SK-N-SH (cell line): ENCODE results near the gene SLC38A6. TPM values are rescaled to one million over a fixed set of nuclear protein-coding genes. Genes with fewer than 3 reads are reported as not detected.
A peak's percentile ranks its signal among the peaks of the same experiment; 100 is the strongest.

ENCODE experiments used
- CTCF ChIA-PET: fragments of 300-600, 350-600 bp; formaldehyde crosslinking; extraction: SDS; loops from one replicate; lab custom pipeline; 2021; lab: Yijun Ruan, JAX
- POLR2A ChIA-PET: fragments of 350-600 bp; sonication (Branson Sonifier 250); formaldehyde crosslinking; extraction: SDS; loops from one replicate; lab custom pipeline; 2020; ENCODE audit warnings: antibody characterized with exemption, inconsistent platforms; lab: Yijun Ruan, JAX
- DNase-seq: peaks from one replicate; pipeline ENCODE4 v3.0.0; 2012
- H2AFZ ChIP-seq: fragments of 200-600 bp; sonication (generic); 2 replicates; pipeline ENCODE4 v1.8.1; 2016; ENCODE audit warnings: antibody characterized with exemption, mild to moderate bottlenecking, low read depth
- H3F3A ChIP-seq: fragments of 200-600 bp; sonication (generic); replicated peaks from 2 replicates; pipeline ENCODE3; 2016; ENCODE audit warnings: antibody characterized with exemption, mild to moderate bottlenecking; ENCODE audit not compliant: insufficient read depth
- H3K27ac ChIP-seq, 2 experiments: fragments of 200-500 bp in 1 of 2; fragments of 200-600 bp in 1 of 2; sonication (Bioruptor generic) in 1 of 2; sonication (generic), shearing (Covaris generic) in 1 of 2; 2 replicates each; pipeline versions ENCODE4 v1.5.1 to v1.6.1; 2014 to 2016; ENCODE audit warnings: low read depth in 2 of 2, inconsistent platforms in 1 of 2, low read length in 1 of 2, mild to moderate bottlenecking in 1 of 2, mixed read lengths in 1 of 2
- H3K27me3 ChIP-seq: fragments of 200-600 bp; sonication (generic), shearing (Covaris generic); 2 replicates; pipeline ENCODE4 v1.6.1; 2016; ENCODE audit warnings: mixed run types; ENCODE audit not compliant: insufficient read depth
- H3K36me3 ChIP-seq, 2 experiments: fragments of 200-500 bp in 1 of 2; fragments of 200-600 bp in 1 of 2; sonication (Bioruptor generic) in 1 of 2; sonication (generic) in 1 of 2; replicated peaks in 1 of 2; 2 replicates each; pipeline versions ENCODE3 to v1.5.1; 2014 to 2016; ENCODE audit warnings: low read length in 1 of 2, mild to moderate bottlenecking in 1 of 2; ENCODE audit not compliant: insufficient read depth in 2 of 2, control insufficient read depth in 1 of 2
- H3K4me1 ChIP-seq, 2 experiments: fragments of 200-500 bp in 1 of 2; fragments of 200-600 bp in 1 of 2; sonication (Bioruptor generic) in 1 of 2; sonication (generic), shearing (Covaris generic) in 1 of 2; 2 replicates each; pipeline versions ENCODE4 v1.5.1 to v1.6.1; 2014 to 2016; ENCODE audit warnings: low read depth in 1 of 2, low read length in 1 of 2, mixed run types in 1 of 2; ENCODE audit not compliant: insufficient read depth in 2 of 2, control insufficient read depth in 1 of 2
- H3K4me2 ChIP-seq: fragments of 200-600 bp; sonication (generic), shearing (Covaris generic); 2 replicates; pipeline ENCODE4 v1.6.1; 2017; ENCODE audit warnings: mixed run types
- H3K4me3 ChIP-seq, 2 experiments: fragments of 200-500 bp in 1 of 2; fragments of 200-600 bp in 1 of 2; sonication (Bioruptor generic) in 1 of 2; sonication (generic), shearing (Covaris generic) in 1 of 2; 2 replicates each; pipeline versions ENCODE4 v1.5.1 to v1.8.1; 2014 to 2016; ENCODE audit warnings: low read depth in 2 of 2, inconsistent platforms in 1 of 2, low read length in 1 of 2, mild to moderate bottlenecking in 1 of 2, mixed read lengths in 1 of 2, moderate library complexity in 1 of 2
- H3K79me2 ChIP-seq: fragments of 200-600 bp; sonication (generic); 2 replicates; pipeline ENCODE4 v1.8.1; 2017; ENCODE audit warnings: mild to moderate bottlenecking; ENCODE audit not compliant: insufficient read depth
- H3K9ac ChIP-seq: fragments of 200-600 bp; sonication (generic); 2 replicates; pipeline ENCODE4 v1.6.1; 2017; ENCODE audit warnings: mixed run types
- H3K9me2 ChIP-seq: fragments of 200-600 bp; sonication (generic); 2 replicates; pipeline ENCODE4 v1.6.1; 2017; ENCODE audit warnings: mixed run types
- H3K9me3 ChIP-seq: fragments of 200-600 bp; sonication (generic); 2 replicates; pipeline ENCODE4 v1.6.1; 2017; ENCODE audit warnings: mixed run types, mild to moderate bottlenecking, moderate library complexity
- H4K20me1 ChIP-seq: fragments of 200-600 bp; sonication (generic); 2 replicates; pipeline ENCODE4 v1.6.1; 2017; ENCODE audit warnings: mild to moderate bottlenecking, mixed run types; ENCODE audit not compliant: insufficient read depth
- ELF1 ChIP-seq: IDR thresholded peaks from 2 replicates; pipeline ENCODE4 v1.4.0; 2012
- EZH2phosphoT487 ChIP-seq: fragments of 200-600 bp; sonication (generic); IDR thresholded peaks from 2 replicates; pipeline ENCODE4 v1.6.1; 2017; ENCODE audit warnings: low read depth, mixed run types, mild to moderate bottlenecking, antibody characterized with exemption, moderate library complexity, borderline replicate concordance
- FOSL2 ChIP-seq: IDR thresholded peaks from 2 replicates; pipeline ENCODE4 v1.4.0; 2012; ENCODE audit warnings: low read depth, mild to moderate bottlenecking, moderate library complexity, borderline replicate concordance
- GABPA ChIP-seq: IDR thresholded peaks from 2 replicates; pipeline ENCODE4 v1.4.0; 2012; ENCODE audit warnings: low read depth, mild to moderate bottlenecking
- GATA2 ChIP-seq: sonication (generic); formaldehyde crosslinking; IDR thresholded peaks from 2 replicates; pipeline ENCODE4 v1.5.0; 2020; ENCODE audit warnings: mild to moderate bottlenecking, missing genetic modification reagents
- JUND ChIP-seq: IDR thresholded peaks from 2 replicates; pipeline ENCODE4 v1.4.0; 2012
- NFIC ChIP-seq: IDR thresholded peaks from 2 replicates; pipeline ENCODE4 v1.4.0; 2012; ENCODE audit warnings: borderline replicate concordance
- POLR2AphosphoS5 ChIP-seq: IDR thresholded peaks from 2 replicates; pipeline ENCODE4 v1.6.1; 2012; ENCODE audit warnings: low read depth, low read length
- RAD21 ChIP-seq: IDR thresholded peaks from 2 replicates; pipeline ENCODE4 v1.6.1; 2012; ENCODE audit warnings: mild to moderate bottlenecking, low read length
- REST ChIP-seq: IDR thresholded peaks from 2 replicates; pipeline ENCODE4 v1.6.1; 2012; ENCODE audit warnings: mild to moderate bottlenecking, low read depth, low read length, moderate library complexity
- RFX5 ChIP-seq: IDR thresholded peaks from 2 replicates; pipeline ENCODE4 v1.6.1; 2012; ENCODE audit warnings: mild to moderate bottlenecking, improper control_type of control experiment, low read length
- RXRA ChIP-seq: IDR thresholded peaks from 2 replicates; pipeline ENCODE4 v1.4.0; 2012; ENCODE audit warnings: low read depth, mild to moderate bottlenecking, borderline replicate concordance
- SMC3 ChIP-seq: IDR thresholded peaks from 2 replicates; pipeline ENCODE4 v1.6.1; 2012; ENCODE audit warnings: low read depth, low read length, improper control_type of control experiment
- TCF12 ChIP-seq: IDR thresholded peaks from 2 replicates; pipeline ENCODE4 v1.4.0; 2012
- YY1 ChIP-seq: IDR thresholded peaks from 2 replicates; pipeline ENCODE4 v1.4.0; 2012; ENCODE audit warnings: low read depth, mild to moderate bottlenecking
- WGBS: methylation state at CpG from one replicate; pipeline ENCODE4 v1.1.6; 2017; ENCODE audit warnings: low lambda C conversion rate; 5-methylcytosine and 5-hydroxymethylcytosine counted together
- polyA plus RNA-seq, 3 experiments: library from polyadenylated mRNA; depleted of rRNA; stranded (reverse); fragments of >200 nt; gene quantifications; 2 replicates each; pipeline ENCODE4 v1.2.3, GENCODE V29; 2012
- TF ChIP-seq, protein P1 (sequence below): IDR thresholded peaks from 2 replicates; pipeline ENCODE4 v1.4.0; 2012; ENCODE audit warnings: low read depth, borderline replicate concordance
- TF ChIP-seq, protein P2 (sequence below): IDR thresholded peaks from 2 replicates; pipeline ENCODE4 v1.4.0; 2012; ENCODE audit warnings: low read depth, borderline replicate concordance

SLC38A6 gene
- polyA plus RNA-seq, 1 of the 3 experiments (the other 2 are of a cell fraction) = 10.4 TPM

DNA sequence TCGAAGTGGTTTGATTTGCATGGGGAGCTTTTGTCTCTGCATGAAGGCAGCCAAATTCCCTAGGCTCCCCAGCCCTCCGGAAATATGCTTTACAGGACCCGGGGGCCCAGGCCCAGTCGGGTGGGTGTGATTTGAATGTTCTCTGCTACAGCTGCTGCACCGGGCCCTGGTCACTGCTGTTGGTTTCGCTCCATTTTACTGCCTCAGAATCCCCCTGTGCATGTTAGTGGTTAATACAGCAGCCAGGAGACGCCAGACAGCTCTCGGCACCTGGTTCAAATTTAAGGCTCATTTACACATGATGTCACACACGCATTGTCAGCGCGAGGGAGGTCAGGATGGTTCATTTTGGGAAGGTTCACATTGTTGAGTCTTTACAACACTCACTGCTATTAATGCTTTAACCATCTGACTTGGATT, 99.6 kb downstream of the SLC38A6 start:
- H3K9me3 ChIP-seq = peaks cover 3% of the 10 kb centered on the region; the same call in 1 of the 2 replicates
- no peak overlapping the region for H3K4me2 ChIP-seq
- H3F3A ChIP-seq = no peaks in the 10 kb centered on the region
- H3K9me2 ChIP-seq = no peaks in the 10 kb centered on the region
- peaks cover 0 to 6% of the 10 kb centered on the region in 2 experiments; a peak in 1 of 4 replicates for H3K4me1 ChIP-seq
- no peak overlapping the region for H2AFZ ChIP-seq
- no peaks in the 10 kb centered on the region for H3K27me3 ChIP-seq
- ChIA-PET CTCF (no interaction called here), POLR2A (no interaction called here)
- H3K27ac ChIP-seq = no peak overlapping the region
- no peak for DNase-seq
- H3K9ac ChIP-seq = no peak overlapping the region
- H3K36me3 ChIP-seq = peaks cover 0 to 12% of the 10 kb centered on the region in 2 experiments
- no peak for TF ChIP-seq RXRA
- TF ChIP-seq TCF12 = peak; percentile 64
- H3K79me2 ChIP-seq = no peaks in the 10 kb centered on the region
- 81% methylated on average over 6 of the region's 11 CpGs for WGBS
- no peaks in the 10 kb centered on the region for H4K20me1 ChIP-seq
- H3K4me3 ChIP-seq = no peak overlapping the region

GRCh38 chr14:61088081-61088480, 107.0 kb downstream of the SLC38A6 start:
- no peak overlapping the region for H3K4me2 ChIP-seq
- TF ChIP-seq RFX5 = no peak
- TF ChIP-seq, protein P1, sequence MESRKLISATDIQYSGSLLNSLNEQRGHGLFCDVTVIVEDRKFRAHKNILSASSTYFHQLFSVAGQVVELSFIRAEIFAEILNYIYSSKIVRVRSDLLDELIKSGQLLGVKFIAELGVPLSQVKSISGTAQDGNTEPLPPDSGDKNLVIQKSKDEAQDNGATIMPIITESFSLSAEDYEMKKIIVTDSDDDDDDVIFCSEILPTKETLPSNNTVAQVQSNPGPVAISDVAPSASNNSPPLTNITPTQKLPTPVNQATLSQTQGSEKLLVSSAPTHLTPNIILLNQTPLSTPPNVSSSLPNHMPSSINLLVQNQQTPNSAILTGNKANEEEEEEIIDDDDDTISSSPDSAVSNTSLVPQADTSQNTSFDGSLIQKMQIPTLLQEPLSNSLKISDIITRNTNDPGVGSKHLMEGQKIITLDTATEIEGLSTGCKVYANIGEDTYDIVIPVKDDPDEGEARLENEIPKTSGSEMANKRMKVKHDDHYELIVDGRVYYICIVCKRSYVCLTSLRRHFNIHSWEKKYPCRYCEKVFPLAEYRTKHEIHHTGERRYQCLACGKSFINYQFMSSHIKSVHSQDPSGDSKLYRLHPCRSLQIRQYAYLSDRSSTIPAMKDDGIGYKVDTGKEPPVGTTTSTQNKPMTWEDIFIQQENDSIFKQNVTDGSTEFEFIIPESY = no peak
- TF ChIP-seq POLR2AphosphoS5 = no peak
- TF ChIP-seq ELF1 = no peak
- TF ChIP-seq, protein P2, sequence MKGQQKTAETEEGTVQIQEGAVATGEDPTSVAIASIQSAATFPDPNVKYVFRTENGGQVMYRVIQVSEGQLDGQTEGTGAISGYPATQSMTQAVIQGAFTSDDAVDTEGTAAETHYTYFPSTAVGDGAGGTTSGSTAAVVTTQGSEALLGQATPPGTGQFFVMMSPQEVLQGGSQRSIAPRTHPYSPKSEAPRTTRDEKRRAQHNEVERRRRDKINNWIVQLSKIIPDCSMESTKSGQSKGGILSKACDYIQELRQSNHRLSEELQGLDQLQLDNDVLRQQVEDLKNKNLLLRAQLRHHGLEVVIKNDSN = no peak
- TF ChIP-seq EZH2phosphoT487 = no peak
- TF ChIP-seq SMC3 = no peak
- TF ChIP-seq JUND = no peak
- TF ChIP-seq REST = no peak
- TF ChIP-seq GATA2 (CRISPR knock-in tag) = no peak
- no peak for TF ChIP-seq GABPA
- TF ChIP-seq RAD21 = no peak
- no peak for TF ChIP-seq YY1
- TF ChIP-seq NFIC = no peak
- TF ChIP-seq FOSL2 = no peak
- no peak overlapping the region for H3K9ac ChIP-seq
- no peaks in the 10 kb centered on the region for H3K9me2 ChIP-seq
- H3K79me2 ChIP-seq = no peaks in the 10 kb centered on the region
- no peak overlapping the region for H3K4me3 ChIP-seq
- whole genome bisulfite sequencing = 71% methylated on average over 1 of the region's 1 CpG
- H3K9me3 ChIP-seq = peaks cover 7% of the 10 kb centered on the region; the same call in 1 of the 2 replicates
- peaks cover 3% of the 10 kb centered on the region for H3F3A ChIP-seq
- H2AFZ ChIP-seq = no peak overlapping the region
- POLR2A ChIA-PET = no interaction called here
- peaks cover 0 to 9% of the 10 kb centered on the region in 2 experiments for H3K36me3 ChIP-seq
- no peaks in the 10 kb centered on the region for H3K27me3 ChIP-seq
- CTCF ChIA-PET = no interaction called here
- no peaks in the 10 kb centered on the region for H4K20me1 ChIP-seq
- no peak for DNase-seq
- no peaks in the 10 kb centered on the region for H3K4me1 ChIP-seq
- H3K27ac ChIP-seq = no peak overlapping the region
